Caco-2 (cell line): ENCODE data around the gene RGS6. TPM values are rescaled to one million over a fixed set of nuclear protein-coding genes. Genes with fewer than 3 reads are reported as not detected.

ENCODE experiments used
- BruUV-seq: library from RNA; stranded (reverse); fragments of 400-500 nt; replicated peaks from 2 replicates; lab custom pipeline; 2021; lab: Mats Ljungman, UMichigan
- CTCF ChIA-PET: fragments of 300-600 bp; sonication (Branson Sonifier 250); formaldehyde crosslinking; loops from one replicate; lab custom pipeline; 2022; ENCODE audit warnings: antibody characterized with exemption; lab: Charles Lee
- POLR2A ChIA-PET: fragments of 300-600 bp; sonication (Branson Sonifier 250); formaldehyde crosslinking; loops from one replicate; lab custom pipeline; 2022; ENCODE audit warnings: antibody characterized with exemption; lab: Charles Lee
- DNase-seq, 2 experiments: peaks; one replicate each; pipeline versions ENCODE4 v3.0.0 to v3.0.0-alpha.2; 2020 to 2022
- H3K27me3 ChIP-seq: replicated peaks from 2 replicates; pipeline ENCODE4 v1.6.0; 2011; ENCODE audit warnings: low read length; ENCODE audit not compliant: control insufficient read depth, insufficient read depth
- H3K36me3 ChIP-seq: 2 replicates; pipeline ENCODE4 v1.5.1; 2011; ENCODE audit warnings: low read length; ENCODE audit not compliant: control insufficient read depth, insufficient read depth
- H3K4me1 ChIP-seq: fragments of 250-450 bp; sonication (Bioruptor Pico); 2 replicates; pipeline ENCODE4 v1.5.1; 2020; ENCODE audit warnings: mild to moderate bottlenecking
- H3K4me3 ChIP-seq: 2 replicates; pipeline ENCODE4 v1.5.1; 2011; ENCODE audit warnings: low read depth, mild to moderate bottlenecking, control low read depth, low read length
- H3K9me3 ChIP-seq: fragments of 250-450 bp; sonication (Bioruptor Pico); 2 replicates; pipeline ENCODE4 v1.5.1; 2020; ENCODE audit warnings: mild to moderate bottlenecking, moderate library complexity
- H3K27ac Mint-ChIP-seq: one replicate; pipeline ENCODE4 v1.8.0; 2022; ENCODE audit warnings: mixed read lengths; ENCODE audit not compliant: unreplicated experiment
- H3K27me3 Mint-ChIP-seq: one replicate; pipeline ENCODE4 v1.8.0; 2022; ENCODE audit warnings: mixed read lengths; ENCODE audit not compliant: insufficient read depth, unreplicated experiment
- H3K36me3 Mint-ChIP-seq: one replicate; pipeline ENCODE4 v1.8.0; 2022; ENCODE audit warnings: mild to moderate bottlenecking, mixed read lengths; ENCODE audit not compliant: insufficient read depth, unreplicated experiment
- H3K4me1 Mint-ChIP-seq: one replicate; pipeline ENCODE4 v1.8.0; 2022; ENCODE audit warnings: low read depth, mixed read lengths; ENCODE audit not compliant: unreplicated experiment
- H3K4me3 Mint-ChIP-seq: one replicate; pipeline ENCODE4 v1.8.0; 2022; ENCODE audit warnings: mild to moderate bottlenecking, moderate library complexity, mixed read lengths; ENCODE audit not compliant: unreplicated experiment
- H3K9me3 Mint-ChIP-seq: one replicate; pipeline ENCODE4 v1.8.0; 2022; ENCODE audit warnings: mixed read lengths; ENCODE audit not compliant: unreplicated experiment
- CTCF ChIP-seq, 2 experiments: fragments of 200-600 bp in 1 of 2; IDR thresholded peaks; 1 replicate in 1 of 2; 2 replicates in 1 of 2; pipeline versions ENCODE4 v1.5.1 to v1.8.0; 2011 to 2022; ENCODE audit warnings: antibody characterized with exemption in 1 of 2, control low read depth in 1 of 2, inconsistent platforms in 1 of 2, low read depth in 1 of 2, low read length in 1 of 2, mild to moderate bottlenecking in 1 of 2, moderate library complexity in 1 of 2; ENCODE audit not compliant: insufficient read depth in 1 of 2, severe bottlenecking in 1 of 2, unreplicated experiment in 1 of 2
- intact Hi-C: fragments of 100-400 bp; cut with micrococcal nuclease; formaldehyde crosslinking; loops from one replicate; pipeline ENCODE4 v1.10.0; 2022; ENCODE audit not compliant: unreplicated experiment
- total RNA-seq: library from RNA; stranded (reverse); gene quantifications from 2 replicates; pipeline ENCODE4 v1.2.3, GENCODE V29; 2022

The RGS6 gene
- total RNA-seq, 1 experiment from 2014 or later: not detected

GRCh38 chr14:71905031-71905430 lies 27.2 kb upstream of the RGS6 start:
- Mint-ChIP-seq H3K27ac (no peak overlapping the region), H3K9me3 (no peaks in the 10 kb centered on the region), H3K4me3 (no peak overlapping the region), H3K36me3 (no peaks in the 10 kb centered on the region), H3K4me1 (no peaks in the 10 kb centered on the region), H3K27me3 (peaks cover 17% of the 10 kb centered on the region)
- Histone ChIP-seq H3K9me3 (no peaks in the 10 kb centered on the region), H3K4me3 (no peak overlapping the region), H3K4me1 (no peaks in the 10 kb centered on the region), H3K36me3 (no peaks in the 10 kb centered on the region), H3K27me3 (no peaks in the 10 kb centered on the region)
- TF ChIP-seq CTCF (IDR thresholded peaks at IDR 0.05; ENCODE audit: insufficient read depth in 1 of 2, low read depth in 1 of 2, low read length in 1 of 2, severe bottlenecking in 1 of 2, unreplicated experiment in 1 of 2): no peak
- BruUV-seq: no TSS peak
- POLR2A ChIA-PET: no interaction called here
- intact Hi-C loops: no loop called here
- no peak for DNase-seq
- CTCF ChIA-PET: no interaction called here

- no peak overlapping the region for H3K4me3 ChIP-seq
- DNase-seq: no peak
- H3K4me3 Mint-ChIP-seq: no peak overlapping the region
- no peak for TF ChIP-seq CTCF (IDR thresholded peaks at IDR 0.05; ENCODE audit: insufficient read depth in 1 of 2, low read depth in 1 of 2, low read length in 1 of 2, severe bottlenecking in 1 of 2, unreplicated experiment in 1 of 2)
- no peaks in the 10 kb centered on the region for H3K9me3 Mint-ChIP-seq
- no peaks in the 10 kb centered on the region for H3K9me3 ChIP-seq
- H3K36me3 Mint-ChIP-seq: no peaks in the 10 kb centered on the region
- no TSS peak for BruUV-seq
- no peaks in the 10 kb centered on the region for H3K27me3 ChIP-seq
- H3K36me3 ChIP-seq: no peaks in the 10 kb centered on the region
- peaks cover 24% of the 10 kb centered on the region for H3K27me3 Mint-ChIP-seq
- H3K4me1 ChIP-seq: no peaks in the 10 kb centered on the region
- intact Hi-C loops: no loop called here
- POLR2A ChIA-PET: no interaction called here
- no peaks in the 10 kb centered on the region for H3K4me1 Mint-ChIP-seq
- H3K27ac Mint-ChIP-seq: no peak overlapping the region
- CTCF ChIA-PET: no interaction called here
Observed at GRCh38 chr14:71905860-71906259, 26.4 kb upstream of the RGS6 start.

- Mint-ChIP-seq H3K27ac (no peak overlapping the region), H3K9me3 (no peaks in the 10 kb centered on the region), H3K4me1 (no peaks in the 10 kb centered on the region), H3K4me3 (no peak overlapping the region), H3K27me3 (peaks cover 28% of the 10 kb centered on the region), H3K36me3 (no peaks in the 10 kb centered on the region)
- ChIA-PET POLR2A (no interaction called here), CTCF (no interaction called here)
- Histone ChIP-seq H3K27me3 (no peaks in the 10 kb centered on the region), H3K36me3 (no peaks in the 10 kb centered on the region), H3K9me3 (no peaks in the 10 kb centered on the region), H3K4me3 (no peak overlapping the region), H3K4me1 (no peaks in the 10 kb centered on the region)
- TF ChIP-seq CTCF (IDR thresholded peaks at IDR 0.05; ENCODE audit: insufficient read depth in 1 of 2, low read depth in 1 of 2, low read length in 1 of 2, severe bottlenecking in 1 of 2, unreplicated experiment in 1 of 2): no peak
- DNase-seq: no peak
- intact Hi-C loops: no loop called here
- BruUV-seq: no TSS peak
Observed at GRCh38 chr14:71907793-71908515, 24.3 kb upstream of the RGS6 start.
